IMR-90 (cell line): ENCODE results near the gene BRWD1. TPM values are rescaled to one million over a fixed set of nuclear protein-coding genes. Genes with fewer than 3 reads are reported as not detected.

Experiments used
- ATAC-seq: fragments of 200-7000 bp; cut with Tn5 transposase; 2 replicates; pipeline ENCODE4 v1.9.1; 2020; ENCODE audit warnings: low read depth, mild to moderate bottlenecking, moderate library complexity
- BruUV-seq: library from RNA; stranded (reverse); fragments of 400-500 nt; replicated peaks from 2 replicates; lab custom pipeline; 2021; lab: Mats Ljungman, UMichigan
- CTCF ChIA-PET: fragments of 300-600 bp; formaldehyde crosslinking; extraction: SDS; loops from one replicate; lab custom pipeline; 2021; ENCODE audit warnings: antibody characterized with exemption; lab: Yijun Ruan, JAX
- POLR2A ChIA-PET: fragments of 300-600 bp; sonication (Branson Sonifier 250); formaldehyde crosslinking; loops from one replicate; lab custom pipeline; 2022; ENCODE audit warnings: antibody characterized with exemption; ENCODE audit not compliant: unreplicated experiment; lab: Charles Lee
- DNase-seq: peaks from one replicate; pipeline ENCODE4 v3.0.0; 2013
- H2AFZ ChIP-seq: replicated peaks from 2 replicates; pipeline ENCODE3; 2013; ENCODE audit warnings: low read length, mild to moderate bottlenecking; ENCODE audit not compliant: poor library complexity
- H2AK5ac ChIP-seq: 2 replicates; pipeline ENCODE4 v1.6.1; 2013; ENCODE audit warnings: low read depth, low read length, inconsistent platforms
- H2AK9ac ChIP-seq: replicated peaks from 2 replicates; pipeline ENCODE3; 2013; ENCODE audit warnings: mild to moderate bottlenecking, low read depth, low read length, moderate library complexity; ENCODE audit not compliant: poor library complexity
- H2BK120ac ChIP-seq: 2 replicates; pipeline ENCODE4 v1.6.1; 2013; ENCODE audit warnings: low read depth, low read length, inconsistent platforms
- H2BK15ac ChIP-seq: 3 replicates; pipeline ENCODE4 v1.6.1; 2013; ENCODE audit warnings: low read depth, low read length, inconsistent platforms
- H2BK20ac ChIP-seq: 2 replicates; pipeline ENCODE4 v1.6.1; 2013; ENCODE audit warnings: low read depth, mild to moderate bottlenecking, inconsistent platforms, low read length, moderate library complexity
- H2BK5ac ChIP-seq: 2 replicates; pipeline ENCODE4 v1.6.1; 2013; ENCODE audit warnings: mild to moderate bottlenecking, low read depth, low read length, inconsistent platforms; ENCODE audit not compliant: poor library complexity, severe bottlenecking
- H3K14ac ChIP-seq: replicated peaks from 2 replicates; pipeline ENCODE4 v1.6.1; 2013; ENCODE audit warnings: low read depth, low read length, inconsistent platforms
- H3K18ac ChIP-seq: 2 replicates; pipeline ENCODE4 v1.6.1; 2013; ENCODE audit warnings: low read depth, low read length, control low read depth
- H3K23ac ChIP-seq: 2 replicates; pipeline ENCODE4 v1.6.1; 2013; ENCODE audit warnings: low read depth, low read length, inconsistent platforms
- H3K27ac ChIP-seq: 2 replicates; pipeline ENCODE4 v1.5.1; 2013; ENCODE audit warnings: mild to moderate bottlenecking, control low read depth, low read length; ENCODE audit not compliant: insufficient read depth
- H3K27me3 ChIP-seq: 2 replicates; pipeline ENCODE4 v1.6.1; 2013; ENCODE audit warnings: low read length; ENCODE audit not compliant: control insufficient read depth, insufficient read depth
- H3K36me3 ChIP-seq: 2 replicates; pipeline ENCODE4 v1.6.1; 2013; ENCODE audit warnings: low read length, mixed read lengths; ENCODE audit not compliant: control insufficient read depth, insufficient read depth
- H3K4ac ChIP-seq: 2 replicates; pipeline ENCODE4 v1.6.1; 2013; ENCODE audit warnings: low read depth, low read length, inconsistent platforms
- H3K4me1 ChIP-seq: 2 replicates; pipeline ENCODE4 v1.6.1; 2013; ENCODE audit warnings: low read length, mixed read lengths; ENCODE audit not compliant: control insufficient read depth, insufficient read depth
- H3K4me2 ChIP-seq: 2 replicates; pipeline ENCODE4 v1.6.1; 2013; ENCODE audit warnings: low read depth, mild to moderate bottlenecking, control low read depth, low read length, moderate library complexity
- H3K4me3 ChIP-seq: 2 replicates; pipeline ENCODE4 v1.5.1; 2013; ENCODE audit warnings: low read depth, mild to moderate bottlenecking, control low read depth, low read length, moderate library complexity; ENCODE audit not compliant: insufficient read depth
- H3K56ac ChIP-seq: 2 replicates; pipeline ENCODE4 v1.6.1; 2013; ENCODE audit warnings: low read length, inconsistent platforms; ENCODE audit not compliant: insufficient read depth; ENCODE audit errors: extremely low read depth
- H3K79me1 ChIP-seq, 2 experiments: 2 replicates each; pipeline ENCODE4 v1.6.1; 2013; ENCODE audit warnings: low read length in 2 of 2, inconsistent platforms in 1 of 2, low read depth in 1 of 2
- H3K9ac ChIP-seq: 2 replicates; pipeline ENCODE4 v1.6.1; 2013; ENCODE audit warnings: low read depth, low read length, control low read depth
- H3K9me1 ChIP-seq: 2 replicates; pipeline ENCODE4 v1.6.1; 2013; ENCODE audit warnings: low read length, inconsistent platforms; ENCODE audit not compliant: insufficient read depth
- H3K9me3 ChIP-seq: 2 replicates; pipeline ENCODE4 v1.6.1; 2013; ENCODE audit warnings: low read length; ENCODE audit not compliant: control insufficient read depth, insufficient read depth
- H4K20me1 ChIP-seq: 2 replicates; pipeline ENCODE4 v1.6.1; 2013; ENCODE audit warnings: low read length, inconsistent platforms; ENCODE audit not compliant: insufficient read depth
- H4K5ac ChIP-seq: 2 replicates; pipeline ENCODE4 v1.6.1; 2013; ENCODE audit warnings: mild to moderate bottlenecking, low read depth, low read length, control low read depth
- H4K8ac ChIP-seq, 2 experiments: 2 replicates each; pipeline ENCODE4 v1.6.1; 2013; ENCODE audit warnings: low read depth in 2 of 2, low read length in 2 of 2, control low read depth in 1 of 2, inconsistent platforms in 1 of 2
- H4K91ac ChIP-seq: 2 replicates; pipeline ENCODE4 v1.6.1; 2013; ENCODE audit warnings: low read depth, low read length, inconsistent platforms; ENCODE audit not compliant: insufficient read depth
- BHLHE40 ChIP-seq: fragments of 150-350 bp; IDR thresholded peaks from 2 replicates; pipeline ENCODE4 v1.6.1; 2016; ENCODE audit warnings: mild to moderate bottlenecking, low read depth, low read length
- CEBPB ChIP-seq: IDR thresholded peaks from 2 replicates; pipeline ENCODE4 v1.6.1; 2012; ENCODE audit warnings: low read depth, low read length, improper control_type of control experiment
- CHD1 ChIP-seq: IDR thresholded peaks from 2 replicates; pipeline ENCODE4 v1.6.1; 2012; ENCODE audit warnings: low read depth, low read length, improper control_type of control experiment
- CTCF ChIP-seq: conservative IDR thresholded peaks from 2 replicates; pipeline ENCODE4 v1.5.1; 2012; ENCODE audit warnings: mild to moderate bottlenecking, low read depth, low read length, improper control_type of control experiment
- ELK1 ChIP-seq: fragments of 150-350 bp; IDR thresholded peaks from 2 replicates; pipeline ENCODE4 v1.6.1; 2016; ENCODE audit warnings: low read depth, mild to moderate bottlenecking, low read length, moderate library complexity, borderline replicate concordance
- FOS ChIP-seq: fragments of 150-350 bp; IDR thresholded peaks from 2 replicates; pipeline ENCODE4 v1.6.1; 2016; ENCODE audit warnings: low read depth, low read length
- MAFK ChIP-seq: IDR thresholded peaks from 2 replicates; pipeline ENCODE4 v1.6.1; 2012; ENCODE audit warnings: low read depth, low read length, improper control_type of control experiment
- MAZ ChIP-seq: IDR thresholded peaks from 2 replicates; pipeline ENCODE4 v1.6.1; 2012; ENCODE audit warnings: low read depth, mild to moderate bottlenecking, low read length, improper control_type of control experiment, moderate library complexity, borderline replicate concordance
- MXI1 ChIP-seq: IDR thresholded peaks from 2 replicates; pipeline ENCODE4 v1.6.1; 2012; ENCODE audit warnings: low read depth, mild to moderate bottlenecking, low read length, moderate library complexity, borderline replicate concordance
- NFE2L2 ChIP-seq: fragments of 150-350 bp; IDR thresholded peaks from 2 replicates; pipeline ENCODE4 v1.6.1; 2016; ENCODE audit warnings: low read depth, mild to moderate bottlenecking, low read length
- POLR2A ChIP-seq: IDR thresholded peaks from 2 replicates; pipeline ENCODE4 v1.6.1; 2012; ENCODE audit warnings: mild to moderate bottlenecking, low read depth, low read length
- RAD21 ChIP-seq: IDR thresholded peaks from 2 replicates; pipeline ENCODE4 v1.6.1; 2012; ENCODE audit warnings: low read length, improper control_type of control experiment
- RCOR1 ChIP-seq: IDR thresholded peaks from 2 replicates; pipeline ENCODE4 v1.6.1; 2012; ENCODE audit warnings: mild to moderate bottlenecking, low read length, improper control_type of control experiment; ENCODE audit not compliant: insufficient replicate concordance
- RFX5 ChIP-seq: IDR thresholded peaks from 2 replicates; pipeline ENCODE4 v1.8.0; 2012; ENCODE audit warnings: low read depth, mild to moderate bottlenecking, low read length, moderate library complexity
- SMC3 ChIP-seq: fragments of 150-350 bp; IDR thresholded peaks from 2 replicates; pipeline ENCODE4 v1.6.1; 2016; ENCODE audit warnings: low read depth, mild to moderate bottlenecking, antibody characterized with exemption, low read length, moderate library complexity
- USF2 ChIP-seq: fragments of 150-350 bp; IDR thresholded peaks from 2 replicates; pipeline ENCODE4 v1.6.1; 2017; ENCODE audit warnings: mild to moderate bottlenecking, antibody characterized with exemption, low read length, low read depth
- WGBS, 2 experiments: methylation state at CpG; one replicate each; pipeline versions ENCODE4 v1.1.5 to v1.1.7; 2013; ENCODE audit warnings: missing lambda C conversion rate in 2 of 2; ENCODE audit not compliant: insufficient read length in 1 of 2; ENCODE audit errors: extremely low coverage in 2 of 2; 5-methylcytosine and 5-hydroxymethylcytosine counted together
- dilution Hi-C: fragments of 300-500 bp; cut with HindIII; formaldehyde crosslinking; loops from one replicate; pipeline ENCODE4 v1.14.3; 2018; ENCODE audit warnings: low sequenced_read_pairs; ENCODE audit not compliant: unreplicated experiment
- in situ Hi-C: fragments of 300-500 bp; cut with MboI; formaldehyde crosslinking; loops from 3 replicates; pipeline ENCODE4 v1.14.3; 2019; ENCODE audit warnings: low sequenced_read_pairs, inconsistent platforms, mixed read lengths
- intact Hi-C: fragments of 100-400 bp; cut with micrococcal nuclease; formaldehyde crosslinking; loops from 2 replicates; pipeline ENCODE4 v1.10.0; 2022
- polyA plus RNA-seq, 3 experiments: library from polyadenylated mRNA; depleted of rRNA; stranded (reverse); fragments of >200 nt; gene quantifications; 2 replicates each; pipeline ENCODE4 v1.2.3, GENCODE V29; 2012; ENCODE audit warnings: low replicate concordance in 1 of 3
- total RNA-seq: library from RNA; depleted of rRNA; stranded (reverse); fragments of >200 nt; gene quantifications from 2 replicates; pipeline ENCODE4 v1.2.3, GENCODE V29; 2012

BRWD1 gene
- total and polyA plus RNA-seq, 2 of the 4 experiments (the other 2 are of a cell fraction), result 6.7 to 28.7 TPM

GRCh38 chr21:39148975-39149374 lies 164.5 kb downstream of the BRWD1 start:
- Histone ChIP-seq H3K4ac (no peak overlapping the region), H3K56ac (no peak overlapping the region), H4K20me1 (no peaks in the 10 kb centered on the region), H4K91ac (no peak overlapping the region), H3K9me1 (peaks cover 3% of the 10 kb centered on the region; the same call in 1 of the 2 replicates), H3K27ac (no peak overlapping the region), H2AK9ac (no peak overlapping the region), H2AFZ (no peak overlapping the region), H4K5ac (no peak overlapping the region), H3K4me1 (no peaks in the 10 kb centered on the region), H3K36me3 (no peaks in the 10 kb centered on the region), H3K4me2 (no peak overlapping the region), H2AK5ac (no peak overlapping the region), H2BK120ac (no peak overlapping the region), H3K9ac (no peak overlapping the region), H2BK5ac (no peak overlapping the region), H4K8ac (no peak overlapping the region), H3K4me3 (no peak overlapping the region), H3K9me3 (peaks cover 2% of the 10 kb centered on the region), H3K27me3 (peaks cover 19% of the 10 kb centered on the region), H3K23ac (no peak overlapping the region), H2BK15ac (no peak overlapping the region), H3K79me1 (no peaks in the 10 kb centered on the region), H3K18ac (no peak overlapping the region), H2BK20ac (no peak overlapping the region), H3K14ac (no peak overlapping the region)
- ChIA-PET CTCF (no interaction called here), POLR2A (no interaction called here)
- DNase-seq (no peak), ATAC-seq (no peak)
- WGBS, 2 experiments, result no CpG with 5 or more reads among the region's 2 CpGs
- TF ChIP-seq NFE2L2 (no peak), RFX5 (no peak), RCOR1 (no peak), CHD1 (no peak), MXI1 (no peak), BHLHE40 (no peak), RAD21 (no peak), MAFK (no peak), CEBPB (no peak), SMC3 (no peak), POLR2A (no peak), ELK1 (no peak), USF2 (no peak), CTCF (no peak), MAZ (no peak), FOS (no peak)
- dilution Hi-C loops (no loop called here), in situ Hi-C loops (no loop called here), intact Hi-C loops (no loop called here)
- no TSS peak for BruUV-seq
